Endodermal cell (in vitro differentiated cells): Measurements from ENCODE around the gene KLK2. TPM values are rescaled to one million over a fixed set of nuclear protein-coding genes. Genes with fewer than 3 reads are reported as not detected.

Source experiments
- DNase-seq: peaks from one replicate; pipeline ENCODE4 v3.0.0-alpha.2; 2017
- H3K27ac ChIP-seq: 2 replicates; pipeline ENCODE4 v1.5.1; 2013; ENCODE audit warnings: mild to moderate bottlenecking, low read depth, low read length, moderate library complexity
- H3K27me3 ChIP-seq: 2 replicates; pipeline ENCODE4 v1.6.1; 2013; ENCODE audit warnings: mild to moderate bottlenecking, low read length, moderate library complexity; ENCODE audit not compliant: insufficient read depth, control insufficient read depth, poor library complexity, severe bottlenecking
- H3K36me3 ChIP-seq: 2 replicates; pipeline ENCODE4 v1.7.0; 2013; ENCODE audit warnings: mild to moderate bottlenecking, low read length, moderate library complexity; ENCODE audit not compliant: control insufficient read depth, insufficient read depth
- H3K4me1 ChIP-seq: one replicate; pipeline ENCODE4 v1.7.0; 2013; ENCODE audit warnings: low read length; ENCODE audit not compliant: control insufficient read depth, insufficient read depth
- H3K4me3 ChIP-seq: 2 replicates; pipeline ENCODE4 v1.5.1; 2013; ENCODE audit warnings: mild to moderate bottlenecking, low read length, moderate library complexity
- H3K9ac ChIP-seq: 2 replicates; pipeline ENCODE4 v1.6.1; 2013; ENCODE audit warnings: mild to moderate bottlenecking, low read length, moderate library complexity; ENCODE audit not compliant: poor library complexity, severe bottlenecking; ENCODE audit errors: extremely low read depth
- H3K9me3 ChIP-seq: 2 replicates; pipeline ENCODE4 v1.6.1; 2013; ENCODE audit warnings: mild to moderate bottlenecking, low read length, moderate library complexity; ENCODE audit not compliant: control insufficient read depth
- H3K27ac Mint-ChIP-seq: 2 replicates; pipeline ENCODE4 v1.8.0; 2020; ENCODE audit warnings: mixed read lengths
- H3K27me3 Mint-ChIP-seq: 2 replicates; pipeline ENCODE4 v1.8.0; 2021; ENCODE audit warnings: mild to moderate bottlenecking, mixed read lengths; ENCODE audit not compliant: insufficient read depth
- H3K36me3 Mint-ChIP-seq: 2 replicates; pipeline ENCODE4 v1.8.0; 2020; ENCODE audit warnings: low read depth, mixed read lengths
- H3K4me1 Mint-ChIP-seq: 2 replicates; pipeline ENCODE4 v1.8.0; 2020; ENCODE audit warnings: mixed read lengths
- H3K4me3 Mint-ChIP-seq: 2 replicates; pipeline ENCODE4 v1.8.0; 2020; ENCODE audit warnings: mild to moderate bottlenecking, moderate library complexity, mixed read lengths
- H3K9me3 Mint-ChIP-seq: 2 replicates; pipeline ENCODE4 v1.8.0; 2020; ENCODE audit warnings: mild to moderate bottlenecking, mixed read lengths
- WGBS, 2 experiments: methylation state at CpG; one replicate each; pipeline versions ENCODE4 v1.1.5 to v1.1.7; 2013; ENCODE audit warnings: missing lambda C conversion rate in 2 of 2, mixed read lengths in 1 of 2; ENCODE audit not compliant: insufficient coverage in 1 of 2, insufficient read length in 1 of 2; 5-methylcytosine and 5-hydroxymethylcytosine counted together
- total RNA-seq, 2 donors: library from RNA; stranded (reverse); fragmentation: NEBNext Ultra II Directional in 1 of 2; extraction: Animal tissue kit (Norgen Biotek cat#: 25700) in 1 of 2; gene quantifications; 2 replicates in 1 of 2; 3 replicates in 1 of 2; pipeline ENCODE4 v1.2.1, GENCODE V29; 2021
- TF ChIP-seq, protein P1 (sequence below): fragments of 200-600 bp; sonication (generic); conservative IDR thresholded peaks from 2 replicates; pipeline ENCODE4 v1.5.0; 2021; ENCODE audit warnings: antibody characterized with exemption, mild to moderate bottlenecking

Gene KLK2
- total RNA-seq, 2 donors from 2014 or later: 0.35 TPM; not detected in 1

DNA sequence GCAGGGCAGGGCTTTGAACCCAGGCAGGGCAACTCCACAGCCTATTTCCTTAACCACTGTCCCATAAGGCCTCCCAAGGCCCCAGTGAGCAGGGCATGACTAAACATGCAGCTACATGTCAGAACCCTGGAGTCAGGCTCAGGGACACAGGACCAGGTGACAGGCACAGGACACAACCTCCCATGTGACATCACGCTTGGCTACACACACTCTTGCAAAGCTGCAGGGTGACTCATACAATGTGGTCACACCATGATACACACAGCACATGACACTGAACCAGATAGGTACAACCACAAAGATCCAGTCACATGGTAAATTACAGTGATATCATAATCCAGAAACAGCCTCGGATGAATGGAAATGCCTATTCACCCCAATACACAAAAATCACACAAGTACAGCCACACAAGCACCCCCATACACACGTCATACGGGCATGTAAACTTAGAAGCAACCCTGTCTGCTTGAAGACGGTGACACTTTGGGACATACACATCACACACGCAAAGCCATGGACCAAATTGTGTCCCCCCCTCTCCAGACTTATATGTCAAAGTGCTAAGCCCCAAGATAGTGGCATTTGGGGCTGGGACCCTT is 23.5 kb downstream of the KLK2 start:
- peaks cover 7% of the 10 kb centered on the region for H3K9me3 ChIP-seq
- Mint-ChIP-seq H3K4me3 (no peak overlapping the region), H3K4me1 (no peaks in the 10 kb centered on the region), H3K36me3 (peaks cover 2% of the 10 kb centered on the region), H3K9me3 (peaks cover 34% of the 10 kb centered on the region), H3K27me3 (peaks cover 75% of the 10 kb centered on the region), H3K27ac (no peak overlapping the region)
- H3K9ac ChIP-seq: no peak overlapping the region
- 69 to 79% methylated on average over 5 to 6 of the region's 6 CpGs for WGBS, 2 experiments
- no peak overlapping the region for H3K27ac ChIP-seq
- TF ChIP-seq, protein P1, sequence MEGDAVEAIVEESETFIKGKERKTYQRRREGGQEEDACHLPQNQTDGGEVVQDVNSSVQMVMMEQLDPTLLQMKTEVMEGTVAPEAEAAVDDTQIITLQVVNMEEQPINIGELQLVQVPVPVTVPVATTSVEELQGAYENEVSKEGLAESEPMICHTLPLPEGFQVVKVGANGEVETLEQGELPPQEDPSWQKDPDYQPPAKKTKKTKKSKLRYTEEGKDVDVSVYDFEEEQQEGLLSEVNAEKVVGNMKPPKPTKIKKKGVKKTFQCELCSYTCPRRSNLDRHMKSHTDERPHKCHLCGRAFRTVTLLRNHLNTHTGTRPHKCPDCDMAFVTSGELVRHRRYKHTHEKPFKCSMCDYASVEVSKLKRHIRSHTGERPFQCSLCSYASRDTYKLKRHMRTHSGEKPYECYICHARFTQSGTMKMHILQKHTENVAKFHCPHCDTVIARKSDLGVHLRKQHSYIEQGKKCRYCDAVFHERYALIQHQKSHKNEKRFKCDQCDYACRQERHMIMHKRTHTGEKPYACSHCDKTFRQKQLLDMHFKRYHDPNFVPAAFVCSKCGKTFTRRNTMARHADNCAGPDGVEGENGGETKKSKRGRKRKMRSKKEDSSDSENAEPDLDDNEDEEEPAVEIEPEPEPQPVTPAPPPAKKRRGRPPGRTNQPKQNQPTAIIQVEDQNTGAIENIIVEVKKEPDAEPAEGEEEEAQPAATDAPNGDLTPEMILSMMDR: no peak
- no peak for DNase-seq
- H3K4me1 ChIP-seq: no peaks in the 10 kb centered on the region
- H3K36me3 ChIP-seq: no peaks in the 10 kb centered on the region
- H3K4me3 ChIP-seq: no peak overlapping the region
- H3K27me3 ChIP-seq: no peaks in the 10 kb centered on the region

DNA sequence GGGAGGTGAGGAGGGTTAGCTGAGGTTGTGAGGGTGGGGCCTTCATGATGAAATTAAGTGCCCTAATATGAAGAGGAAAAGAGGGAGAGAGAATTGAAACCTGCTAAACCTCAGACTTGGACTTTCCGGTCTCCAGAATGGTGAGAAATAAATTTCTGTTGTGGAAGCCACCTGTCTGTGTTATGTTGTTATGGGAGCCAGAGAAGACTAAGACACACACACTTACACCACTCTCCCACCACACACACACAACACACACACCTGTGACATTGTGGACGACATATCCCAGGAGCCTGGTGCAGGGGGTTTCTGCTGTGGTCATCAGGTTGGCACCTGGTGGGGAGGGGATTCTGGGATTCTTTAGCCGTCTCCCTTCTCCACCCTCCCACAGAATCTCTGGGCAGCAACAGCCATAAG is 24.0 kb downstream of the KLK2 start:
- no peaks in the 10 kb centered on the region for H3K36me3 ChIP-seq
- H3K27ac ChIP-seq: no peak overlapping the region
- no peaks in the 10 kb centered on the region for H3K4me1 Mint-ChIP-seq
- no peaks in the 10 kb centered on the region for H3K27me3 ChIP-seq
- H3K9me3 ChIP-seq: peaks cover 7% of the 10 kb centered on the region
- DNase-seq: no peak
- 50 to 60% methylated on average over 1 to 2 of the region's 3 CpGs for WGBS, 2 experiments
- peaks cover 34% of the 10 kb centered on the region for H3K9me3 Mint-ChIP-seq
- TF ChIP-seq, protein P1: no peak
- no peak overlapping the region for H3K4me3 ChIP-seq
- peaks cover 2% of the 10 kb centered on the region for H3K36me3 Mint-ChIP-seq
- no peak overlapping the region for H3K9ac ChIP-seq
- no peak overlapping the region for H3K4me3 Mint-ChIP-seq
- H3K27me3 Mint-ChIP-seq: peaks cover 74% of the 10 kb centered on the region
- H3K27ac Mint-ChIP-seq: no peak overlapping the region
- H3K4me1 ChIP-seq: no peaks in the 10 kb centered on the region

DNA sequence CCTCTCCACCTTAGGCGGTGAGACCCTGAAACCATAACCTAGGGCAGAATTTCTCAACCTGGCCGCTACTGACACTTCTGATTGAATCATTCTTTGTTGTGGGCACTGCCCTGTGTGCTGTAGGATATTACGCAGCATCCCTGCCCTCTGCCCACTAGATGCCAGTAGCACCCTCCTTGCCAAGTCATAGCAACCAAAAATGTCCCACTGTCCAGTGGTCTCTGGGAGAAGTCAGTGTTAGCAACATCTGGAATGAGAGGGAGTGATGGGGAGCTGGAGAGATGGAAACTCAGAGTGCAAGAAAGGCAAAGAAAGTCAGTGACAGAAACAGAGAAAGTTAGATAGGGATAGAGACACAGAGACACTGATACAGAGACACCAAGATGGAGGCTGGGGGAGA is 24.4 kb downstream of the KLK2 start:
- Mint-ChIP-seq H3K4me1 (no peaks in the 10 kb centered on the region), H3K4me3 (no peak overlapping the region), H3K27me3 (peaks cover 74% of the 10 kb centered on the region), H3K9me3 (peaks cover 31% of the 10 kb centered on the region), H3K27ac (no peak overlapping the region), H3K36me3 (peaks cover 2% of the 10 kb centered on the region)
- no peak overlapping the region for H3K27ac ChIP-seq
- H3K9ac ChIP-seq: no peak overlapping the region
- no peaks in the 10 kb centered on the region for H3K36me3 ChIP-seq
- H3K4me3 ChIP-seq: no peak overlapping the region
- WGBS, 2 experiments: 78 to 100% methylated on average over 1 to 3 of the region's 3 CpGs
- H3K9me3 ChIP-seq: peaks cover 7% of the 10 kb centered on the region
- H3K4me1 ChIP-seq: no peaks in the 10 kb centered on the region
- no peak for DNase-seq
- TF ChIP-seq, protein P1: no peak
- no peaks in the 10 kb centered on the region for H3K27me3 ChIP-seq
